K562 (cell line): ENCODE results near the gene ERFL. TPM values are rescaled to one million over a fixed set of nuclear protein-coding genes. Genes with fewer than 3 reads are reported as not detected.

Experiments used
- CSDE1 ChIP-seq, 2 experiments: fragments of 450-650 bp; IDR thresholded peaks; 2 replicates each; pipeline ENCODE4 v1.6.1; 2016; ENCODE audit warnings: mild to moderate bottlenecking in 1 of 2
- ELF4 ChIP-seq: fragments of 450-650 bp; formaldehyde crosslinking; IDR thresholded peaks from 2 replicates; pipeline ENCODE4 v1.4.0; 2022; ENCODE audit warnings: missing genetic modification characterization
- FOXO4 ChIP-seq: fragments of 450-650 bp; formaldehyde crosslinking; IDR thresholded peaks from 2 replicates; pipeline ENCODE4 v1.4.0; 2020; ENCODE audit warnings: mild to moderate bottlenecking, moderate library complexity
- HMG20A ChIP-seq: fragments of 450-650 bp; formaldehyde crosslinking; conservative IDR thresholded peaks from 2 replicates; pipeline ENCODE4 v1.4.0; 2020; ENCODE audit warnings: mild to moderate bottlenecking, mixed read lengths
- MITF ChIP-seq: IDR thresholded peaks from 2 replicates; pipeline ENCODE4 v1.6.1; 2014; ENCODE audit warnings: antibody characterized with exemption
- NFE2 ChIP-seq: IDR thresholded peaks from 2 replicates; pipeline ENCODE4 v1.6.1; 2014; ENCODE audit warnings: antibody characterized with exemption, low read depth
- PTRF ChIP-seq: fragments of 450-650 bp; IDR thresholded peaks from 2 replicates; pipeline ENCODE4 v1.6.1; 2016; ENCODE audit warnings: mild to moderate bottlenecking, missing genetic modification characterization, missing compliant biosample characterization
- SNRNP70 ChIP-seq: fragments of 200-400 bp; formaldehyde crosslinking; optimal IDR thresholded peaks from 2 replicates; pipeline ENCODE3; 2017; ENCODE audit warnings: low read depth, low read length
- SP1 ChIP-seq: sonication (generic); formaldehyde crosslinking; IDR thresholded peaks from 2 replicates; pipeline ENCODE4 v1.8.1; 2022; ENCODE audit warnings: mild to moderate bottlenecking, missing genetic modification reagents
- SP2 ChIP-seq: IDR thresholded peaks from 2 replicates; pipeline ENCODE4 v1.6.1; 2011; ENCODE audit warnings: mild to moderate bottlenecking, low read depth, low read length, moderate library complexity; ENCODE audit not compliant: poor library complexity, severe bottlenecking; ENCODE audit errors: extremely low read depth
- STAG1 ChIP-seq: sonication (generic); formaldehyde crosslinking; IDR thresholded peaks from 2 replicates; pipeline ENCODE4 v1.5.0; 2020; ENCODE audit warnings: missing genetic modification reagents, borderline replicate concordance
- TFAP4 ChIP-seq: sonication (generic); formaldehyde crosslinking; IDR thresholded peaks from 2 replicates; pipeline ENCODE4 v1.8.0; 2022; ENCODE audit warnings: missing genetic modification reagents, mild to moderate bottlenecking, moderate library complexity, borderline replicate concordance
- THAP12 ChIP-seq: fragments of 250-450 bp; sonication (Bioruptor Pico); IDR thresholded peaks from 2 replicates; pipeline ENCODE4 v1.9.0; 2021; ENCODE audit warnings: mild to moderate bottlenecking, inconsistent platforms
- THRAP3 ChIP-seq: fragments of 450-650 bp; IDR thresholded peaks from 2 replicates; pipeline ENCODE4 v1.6.1; 2016; ENCODE audit warnings: mild to moderate bottlenecking, inconsistent platforms, borderline replicate concordance
- ZBTB11 ChIP-seq, 3 experiments: fragments of 200-800 bp in 1 of 3; fragments of 250-450 bp in 1 of 3; fragments of 450-650 bp in 1 of 3; sonication (Bioruptor Pico) in 1 of 3; sonication (Bioruptor generic) in 1 of 3; formaldehyde crosslinking in 1 of 3; IDR thresholded peaks; 2 replicates each; pipeline versions ENCODE4 v1.6.1 to v1.8.0; 2016 to 2022; ENCODE audit warnings: mild to moderate bottlenecking in 2 of 3, missing genetic modification characterization in 2 of 3, missing compliant biosample characterization in 1 of 3, moderate library complexity in 1 of 3
- ZNF583 ChIP-seq: fragments of 250-450 bp; sonication (Bioruptor Pico); IDR thresholded peaks from 2 replicates; pipeline ENCODE4 v1.4.0; 2020
- polyA plus RNA-seq, 8 experiments: library from polyadenylated mRNA; depleted of rRNA in 4 of 8; stranded (reverse) in 5 of 8; unstranded in 3 of 8; fragments of >200 nt; fragmentation: Nextera tagmentation in 2 of 8; fragmentation: Illumina TruSeq in 1 of 8; extraction: Ambion mirVana in 2 of 8; extraction: Trizol in 1 of 8; gene quantifications; 2 replicates each; pipeline versions ENCODE4 v1.2.1 to v1.2.3, GENCODE V29; 2011 to 2014; ENCODE audit warnings: inconsistent platforms in 1 of 8, missing spikeins in 1 of 8
- total RNA-seq, 7 experiments: library from RNA; depleted of rRNA in 6 of 7; stranded (reverse); fragments of >200 nt in 6 of 7; fragmentation: Illumina TruSeq in 2 of 7; extraction: Trizol in 2 of 7; gene quantifications; 2 replicates each; pipeline versions ENCODE4 v1.2.1 to v1.2.3, GENCODE V29; 2011 to 2021; ENCODE audit warnings: low replicate concordance in 1 of 7

The ERFL gene
- total and polyA plus RNA-seq, 9 of the 15 experiments (the other 6 are each of a cell fraction or from before 2014, with no cell fraction given), result 0.07 to 0.75 (median 0.32) TPM; not detected in 4

- peak; percentile 100 for TF ChIP-seq THAP12
- 0 out of 2 replicates have a peak, but pooled peaks have one; percentile 12 for TF ChIP-seq NFE2
- 0 out of 2 replicates have a peak, but pooled peaks have one; percentile 46 for TF ChIP-seq ELF4 (CRISPR knock-in tag)
- TF ChIP-seq SP2, result peak; percentile 100
- TF ChIP-seq CSDE1 (IDR thresholded peaks at IDR 0.05), result 0 out of 4 replicates have a peak, but pooled peaks of 1 of the 2 experiments have one; percentile 60
- 0 out of 2 replicates have a peak, but pooled peaks have one; percentile 39 for TF ChIP-seq MITF
- TF ChIP-seq FOXO4 (CRISPR knock-in tag), result 0 out of 2 replicates have a peak, but pooled peaks have one; percentile 48
- peak in 1 of 3 experiments; percentile 65; a peak in 2 of 6 replicates for TF ChIP-seq ZBTB11 (CRISPR knock-in tag; IDR thresholded peaks at IDR 0.05)
- no peak for TF ChIP-seq STAG1 (CRISPR knock-in tag)
- peak; percentile 74 for TF ChIP-seq SP1
- TF ChIP-seq HMG20A (CRISPR knock-in tag), result no peak
- no peak for TF ChIP-seq ZNF583 (CRISPR knock-in tag)
- TF ChIP-seq PTRF (tag), result no peak
- TF ChIP-seq SNRNP70, result no peak
- TF ChIP-seq TFAP4 (CRISPR knock-in tag), result peak; percentile 87
- peak; percentile 74; the same call in 1 of the 2 replicates for TF ChIP-seq THRAP3
These were observed 44.2 kb downstream of the ERFL start (continued) for GRCh38 chr19:41883821-41884733.
